Neural cell (in vitro differentiated cells): ENCODE results near the gene IPO11. TPM values are rescaled to one million over a fixed set of nuclear protein-coding genes. Genes with fewer than 3 reads are reported as not detected.

Source experiments
- H2AFZ ChIP-seq: fragments of 200-600, 300-800 bp; sonication (generic), shearing (Covaris generic); 2 replicates; pipeline ENCODE4 v1.6.0; 2014; ENCODE audit warnings: low read depth, mild to moderate bottlenecking, antibody characterized with exemption, low read length, moderate library complexity
- H3F3A ChIP-seq: fragments of 200-600 bp; shearing (Covaris generic); 2 replicates; pipeline ENCODE4 v1.6.1; 2016; ENCODE audit warnings: mild to moderate bottlenecking, moderate library complexity, mixed read lengths, antibody characterized with exemption, low read length; ENCODE audit not compliant: insufficient read depth, poor library complexity, severe bottlenecking
- H3K27ac ChIP-seq: fragments of 200-600, 300-800 bp; sonication (generic), shearing (Covaris generic); 2 replicates; pipeline ENCODE4 v1.5.1; 2014; ENCODE audit warnings: mild to moderate bottlenecking, low read length, moderate library complexity
- H3K27me3 ChIP-seq: fragments of 300-800, 200-600 bp; sonication (generic), shearing (Covaris generic); 2 replicates; pipeline ENCODE4 v1.6.0; 2014; ENCODE audit warnings: mild to moderate bottlenecking, low read depth, low read length, moderate library complexity; ENCODE audit not compliant: insufficient read depth
- H3K36me3 ChIP-seq: fragments of 300-800, 200-600 bp; sonication (generic), shearing (Covaris generic); 2 replicates; pipeline ENCODE4 v1.5.1; 2014; ENCODE audit warnings: mild to moderate bottlenecking, antibody characterized with exemption, low read length, moderate library complexity; ENCODE audit not compliant: insufficient read depth
- H3K4me2 ChIP-seq: fragments of 300-800, 200-600 bp; sonication (generic), shearing (Covaris generic); 2 replicates; pipeline ENCODE4 v1.6.0; 2014; ENCODE audit warnings: mild to moderate bottlenecking, low read length
- H3K4me3 ChIP-seq: fragments of 300-800, 200-600 bp; sonication (generic), shearing (Covaris generic); 2 replicates; pipeline ENCODE4 v1.5.1; 2014; ENCODE audit warnings: mild to moderate bottlenecking, low read length, moderate library complexity
- H3K79me2 ChIP-seq: fragments of 200-600 bp; shearing (Covaris generic); replicated peaks from 2 replicates; pipeline ENCODE4 v1.6.0; 2014; ENCODE audit warnings: mild to moderate bottlenecking, low read length, moderate library complexity; ENCODE audit not compliant: insufficient read depth
- H3K9ac ChIP-seq: fragments of 300-800, 200-600 bp; sonication (generic), shearing (Covaris generic); 2 replicates; pipeline ENCODE4 v1.6.1; 2016; ENCODE audit warnings: mild to moderate bottlenecking, low read length, mixed read lengths
- H3K9me2 ChIP-seq: fragments of 200-600 bp; shearing (Covaris generic); 2 replicates; pipeline ENCODE4 v1.6.1; 2016; ENCODE audit warnings: mild to moderate bottlenecking, low read length, mixed read lengths; ENCODE audit not compliant: insufficient read depth
- H3K9me3 ChIP-seq: fragments of 200-600, 300-800 bp; sonication (generic), shearing (Covaris generic); 2 replicates; pipeline ENCODE4 v1.6.1; 2016; ENCODE audit warnings: mild to moderate bottlenecking, mixed run types, low read length, moderate library complexity, mixed read lengths
- H4K20me1 ChIP-seq: fragments of 200-600 bp; shearing (Covaris generic); 2 replicates; pipeline ENCODE4 v1.6.1; 2016; ENCODE audit warnings: mild to moderate bottlenecking, mixed run types; ENCODE audit not compliant: insufficient read depth
- CTCF ChIP-seq: fragments of 450-650 bp; IDR thresholded peaks from 2 replicates; pipeline ENCODE4 v1.5.1; 2014; ENCODE audit warnings: antibody characterized with exemption, mild to moderate bottlenecking, moderate library complexity; ENCODE audit not compliant: poor library complexity, severe bottlenecking
- EP300 ChIP-seq: fragments of 450-650 bp; conservative IDR thresholded peaks from 2 replicates; pipeline ENCODE4 v1.6.1; 2014; ENCODE audit warnings: antibody characterized with exemption, mild to moderate bottlenecking, moderate library complexity; ENCODE audit not compliant: poor library complexity, severe bottlenecking
- EZH2 ChIP-seq: fragments of 200-600, 300-800 bp; shearing (Covaris generic), sonication (generic); IDR thresholded peaks from 2 replicates; pipeline ENCODE4 v1.6.1; 2014; ENCODE audit warnings: antibody characterized with exemption, low read length, borderline replicate concordance, mild to moderate bottlenecking; ENCODE audit not compliant: insufficient read depth, poor library complexity, severe bottlenecking
- MXI1 ChIP-seq: fragments of 450-650 bp; conservative IDR thresholded peaks from 2 replicates; pipeline ENCODE4 v1.6.1; 2014; ENCODE audit warnings: antibody characterized with exemption, mild to moderate bottlenecking; ENCODE audit not compliant: poor library complexity, severe bottlenecking
- POLR2AphosphoS5 ChIP-seq: IDR thresholded peaks from 2 replicates; pipeline ENCODE4 v1.6.1; 2012
- RAD21 ChIP-seq: fragments of 450-650 bp; conservative IDR thresholded peaks from 2 replicates; pipeline ENCODE4 v1.6.1; 2014; ENCODE audit warnings: antibody characterized with exemption, mild to moderate bottlenecking, moderate library complexity
- SMC3 ChIP-seq: fragments of 450-650 bp; conservative IDR thresholded peaks from 2 replicates; pipeline ENCODE4 v1.6.1; 2014; ENCODE audit warnings: antibody characterized with exemption, mild to moderate bottlenecking, moderate library complexity; ENCODE audit not compliant: poor library complexity
- TAF1 ChIP-seq: IDR thresholded peaks from 2 replicates; pipeline ENCODE4 v1.6.1; 2012; ENCODE audit warnings: low read depth
- polyA plus RNA-seq: library from polyadenylated mRNA; depleted of rRNA; stranded (reverse); fragments of >200 nt; gene quantifications from 2 replicates; pipeline ENCODE4 v1.2.3, GENCODE V29; 2014
- TF ChIP-seq, protein P1 (sequence below): IDR thresholded peaks from 2 replicates; pipeline ENCODE4 v1.6.1; 2012; ENCODE audit warnings: borderline replicate concordance

IPO11 gene
- polyA plus RNA-seq, 1 donor from 2014 or later: 12.5 TPM

- Histone ChIP-seq H3K36me3 (no peaks in the 10 kb centered on the region), H3K9me3 (no peaks in the 10 kb centered on the region), H3K9me2 (no peaks in the 10 kb centered on the region), H3K27ac (no peak overlapping the region), H3K79me2 (no peaks in the 10 kb centered on the region), H2AFZ (no peak overlapping the region), H3K27me3 (no peaks in the 10 kb centered on the region), H3K4me2 (no peak overlapping the region), H3F3A (no peaks in the 10 kb centered on the region), H3K4me3 (no peak overlapping the region), H4K20me1 (no peaks in the 10 kb centered on the region), H3K9ac (no peak overlapping the region)
- TF ChIP-seq SMC3: no peak
- TF ChIP-seq MXI1: no peak
- TF ChIP-seq, protein P1, sequence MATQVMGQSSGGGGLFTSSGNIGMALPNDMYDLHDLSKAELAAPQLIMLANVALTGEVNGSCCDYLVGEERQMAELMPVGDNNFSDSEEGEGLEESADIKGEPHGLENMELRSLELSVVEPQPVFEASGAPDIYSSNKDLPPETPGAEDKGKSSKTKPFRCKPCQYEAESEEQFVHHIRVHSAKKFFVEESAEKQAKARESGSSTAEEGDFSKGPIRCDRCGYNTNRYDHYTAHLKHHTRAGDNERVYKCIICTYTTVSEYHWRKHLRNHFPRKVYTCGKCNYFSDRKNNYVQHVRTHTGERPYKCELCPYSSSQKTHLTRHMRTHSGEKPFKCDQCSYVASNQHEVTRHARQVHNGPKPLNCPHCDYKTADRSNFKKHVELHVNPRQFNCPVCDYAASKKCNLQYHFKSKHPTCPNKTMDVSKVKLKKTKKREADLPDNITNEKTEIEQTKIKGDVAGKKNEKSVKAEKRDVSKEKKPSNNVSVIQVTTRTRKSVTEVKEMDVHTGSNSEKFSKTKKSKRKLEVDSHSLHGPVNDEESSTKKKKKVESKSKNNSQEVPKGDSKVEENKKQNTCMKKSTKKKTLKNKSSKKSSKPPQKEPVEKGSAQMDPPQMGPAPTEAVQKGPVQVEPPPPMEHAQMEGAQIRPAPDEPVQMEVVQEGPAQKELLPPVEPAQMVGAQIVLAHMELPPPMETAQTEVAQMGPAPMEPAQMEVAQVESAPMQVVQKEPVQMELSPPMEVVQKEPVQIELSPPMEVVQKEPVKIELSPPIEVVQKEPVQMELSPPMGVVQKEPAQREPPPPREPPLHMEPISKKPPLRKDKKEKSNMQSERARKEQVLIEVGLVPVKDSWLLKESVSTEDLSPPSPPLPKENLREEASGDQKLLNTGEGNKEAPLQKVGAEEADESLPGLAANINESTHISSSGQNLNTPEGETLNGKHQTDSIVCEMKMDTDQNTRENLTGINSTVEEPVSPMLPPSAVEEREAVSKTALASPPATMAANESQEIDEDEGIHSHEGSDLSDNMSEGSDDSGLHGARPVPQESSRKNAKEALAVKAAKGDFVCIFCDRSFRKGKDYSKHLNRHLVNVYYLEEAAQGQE: no peak
- TF ChIP-seq RAD21: no peak
- TF ChIP-seq CTCF: no peak
- no peak for TF ChIP-seq POLR2AphosphoS5
- no peak for TF ChIP-seq EP300
- no peak for TF ChIP-seq TAF1
- no peak for TF ChIP-seq EZH2
Measured at GRCh38 chr5:62600560-62601252, 188.1 kb downstream of the IPO11 start.

GRCh38 chr5:62603934-62604333, 191.4 kb downstream of the IPO11 start:
- TF ChIP-seq MXI1: no peak
- TF ChIP-seq RAD21: no peak
- TF ChIP-seq EZH2: no peak
- TF ChIP-seq TAF1: no peak
- TF ChIP-seq, protein P1: no peak
- no peak for TF ChIP-seq CTCF
- no peak for TF ChIP-seq EP300
- no peak for TF ChIP-seq SMC3
- TF ChIP-seq POLR2AphosphoS5: no peak
- Histone ChIP-seq H2AFZ (no peak overlapping the region), H3K27ac (no peak overlapping the region), H4K20me1 (no peaks in the 10 kb centered on the region), H3K4me3 (no peak overlapping the region), H3K9ac (no peak overlapping the region), H3K27me3 (no peaks in the 10 kb centered on the region), H3K9me3 (no peaks in the 10 kb centered on the region), H3K9me2 (no peaks in the 10 kb centered on the region), H3K4me2 (no peak overlapping the region), H3F3A (no peaks in the 10 kb centered on the region), H3K36me3 (no peaks in the 10 kb centered on the region), H3K79me2 (no peaks in the 10 kb centered on the region)
